Aortic smooth muscle cell (primary cell): Measurements from ENCODE around the gene ALDH1L1. TPM values are rescaled to one million over a fixed set of nuclear protein-coding genes. Genes with fewer than 3 reads are reported as not detected.

Source experiments
- total RNA-seq: library from RNA; depleted of rRNA; stranded (reverse); fragments of >200 nt; gene quantifications from 2 replicates; pipeline ENCODE4 v1.2.3, GENCODE V29; 2014

The ALDH1L1 gene
- 3.2 and 3.3 TPM in 2 replicates for total RNA-seq

GRCh38 chr3:126180477-126181397, at the start of gene ALDH1L1:
ALDH1L1 (minus strand) TSS chr3:126180586; CDS start chr3:126160979, 19,607 bp downstream.

GRCh38 chr3:126083913-126084767, 96.2 kb downstream of the ALDH1L1 start, which contains the start of gene SLC41A3:
SLC41A3 (minus strand) TSS chr3:126084124; CDS start chr3:126068219, 15,905 bp downstream.

Other genes starting within 250 kb of the ALDH1L1 start
- gene ROPN1B, start 211.4 kb downstream of the ALDH1L1 start, total RNA-seq = not detected in 2 replicates
- gene SLC41A3, start 96.5 kb downstream of the ALDH1L1 start, total RNA-seq = 54.2 and 69.2 TPM in 2 replicates
- gene KLF15, start 176.8 kb upstream of the ALDH1L1 start, total RNA-seq = 2.9 and 3.2 TPM in 2 replicates
- not detected in 2 replicates for gene CFAP100, start 214.3 kb upstream of the ALDH1L1 start, total RNA-seq